Colonic mucosa (tissue), 4 donors: ENCODE results near the gene SFTPA2. TPM values are rescaled to one million over a fixed set of nuclear protein-coding genes. Genes with fewer than 3 reads are reported as not detected.

ENCODE experiments used
- DNase-seq: peaks from one replicate; pipeline ENCODE4 v3.0.0-alpha.2; 2020
- H3K27ac ChIP-seq: fragments of 200-600 bp; one replicate; pipeline ENCODE4 v1.8.0; 2021
- H3K27me3 ChIP-seq: fragments of 200-600 bp; one replicate; pipeline ENCODE4 v1.8.0; 2021
- H3K36me3 ChIP-seq: fragments of 200-600 bp; one replicate; pipeline ENCODE4 v1.8.0; 2021
- H3K4me1 ChIP-seq: fragments of 200-600 bp; one replicate; pipeline ENCODE4 v1.8.0; 2021; ENCODE audit warnings: mild to moderate bottlenecking
- H3K4me3 ChIP-seq: fragments of 200-600 bp; one replicate; pipeline ENCODE4 v1.8.0; 2021
- H3K9ac ChIP-seq, 2 donors: one replicate each; pipeline ENCODE4 v1.7.0; 2013; ENCODE audit warnings: control low read depth in 2 of 2, low read depth in 2 of 2, low read length in 2 of 2
- H3K9me3 ChIP-seq: fragments of 200-600 bp; one replicate; pipeline ENCODE4 v1.8.0; 2021
- CTCF ChIP-seq: fragments of 200-600 bp; IDR thresholded peaks from one replicate; pipeline ENCODE4 v1.8.0; 2022; ENCODE audit warnings: antibody characterized with exemption, mild to moderate bottlenecking
- intact Hi-C: fragments of 100-400 bp; cut with DNase I; formaldehyde crosslinking; loops from one replicate; pipeline ENCODE4 v1.14.1; 2022
- total RNA-seq, 2 donors: library from RNA; stranded (reverse); fragmentation: NEBNext Ultra II Directional in 1 of 2; extraction: Animal tissue kit (Norgen Biotek cat#: 25700) in 1 of 2; gene quantifications; one replicate each; pipeline ENCODE4 v1.2.1, GENCODE V29; 2021
- donor health status: healthy.
- donor health status: DM: no; HTN: no; CAD: no.
- donor health status: DM: no; HTN: no; CAD: no.

SFTPA2 gene
- total RNA-seq, 2 donors from 2014 or later = 5.6 to 14.2 TPM

GRCh38 chr10:79507440-79508167, 52.6 kb downstream of the SFTPA2 start:
- TF ChIP-seq CTCF = no peak
- intact Hi-C loops = no loop called here
- no peak for DNase-seq
- Histone ChIP-seq H3K4me3 (no peak overlapping the region), H3K9me3 (no peaks in the 10 kb centered on the region), H3K9ac (no peak overlapping the region), H3K4me1 (no peaks in the 10 kb centered on the region), H3K36me3 (no peaks in the 10 kb centered on the region), H3K27me3 (no peaks in the 10 kb centered on the region), H3K27ac (no peak overlapping the region)

Other genes with a start within 250 kb of the SFTPA2 start
- gene PPIF, start 212.9 kb downstream of the SFTPA2 start, total RNA-seq = 100 to 1,000 TPM in 1 of 2 donors, 10 to 100 TPM in 1; 99.3 to 154 TPM
- 10 to 100 TPM in 1 of 2 donors, 1 to 10 TPM in 1; 4.6 to 19.1 TPM for gene ZCCHC24, start 114.8 kb downstream of the SFTPA2 start, total RNA-seq
- gene EIF5AL1, start 47.9 kb downstream of the SFTPA2 start, total RNA-seq = 1 to 10 TPM in 1 of 2 donors, under 1 TPM in 1; 0.19 to 1.6 TPM
- gene SFTPA1, start 50.5 kb upstream of the SFTPA2 start, total RNA-seq = 1 to 10 TPM in 1 of 2 donors, under 1 TPM in 1; 0.77 to 8.8 TPM
- 1 to 10 TPM in 1 of 2 donors, under 1 TPM in 1; 0.98 to 1.2 TPM for gene NUTM2B, start 142.8 kb upstream of the SFTPA2 start, total RNA-seq